IMR-90 (cell line): ENCODE data around the gene NT5DC2. TPM values are rescaled to one million over a fixed set of nuclear protein-coding genes. Genes with fewer than 3 reads are reported as not detected.

ENCODE experiments used
- ATAC-seq: fragments of 200-7000 bp; cut with Tn5 transposase; 2 replicates; pipeline ENCODE4 v1.9.1; 2020; ENCODE audit warnings: low read depth, mild to moderate bottlenecking, moderate library complexity
- BruUV-seq: library from RNA; stranded (reverse); fragments of 400-500 nt; replicated peaks from 2 replicates; lab custom pipeline; 2021; lab: Mats Ljungman, UMichigan
- CTCF ChIA-PET: fragments of 300-600 bp; formaldehyde crosslinking; extraction: SDS; loops from one replicate; lab custom pipeline; 2021; ENCODE audit warnings: antibody characterized with exemption; lab: Yijun Ruan, JAX
- POLR2A ChIA-PET: fragments of 300-600 bp; sonication (Branson Sonifier 250); formaldehyde crosslinking; loops from one replicate; lab custom pipeline; 2022; ENCODE audit warnings: antibody characterized with exemption; ENCODE audit not compliant: unreplicated experiment; lab: Charles Lee
- DNase-seq: peaks from one replicate; pipeline ENCODE4 v3.0.0; 2013
- H2AFZ ChIP-seq: replicated peaks from 2 replicates; pipeline ENCODE3; 2013; ENCODE audit warnings: low read length, mild to moderate bottlenecking; ENCODE audit not compliant: poor library complexity
- H2AK5ac ChIP-seq: 2 replicates; pipeline ENCODE4 v1.6.1; 2013; ENCODE audit warnings: low read depth, low read length, inconsistent platforms
- H2AK9ac ChIP-seq: replicated peaks from 2 replicates; pipeline ENCODE3; 2013; ENCODE audit warnings: mild to moderate bottlenecking, low read depth, low read length, moderate library complexity; ENCODE audit not compliant: poor library complexity
- H2BK120ac ChIP-seq: 2 replicates; pipeline ENCODE4 v1.6.1; 2013; ENCODE audit warnings: low read depth, low read length, inconsistent platforms
- H2BK15ac ChIP-seq: 3 replicates; pipeline ENCODE4 v1.6.1; 2013; ENCODE audit warnings: low read depth, low read length, inconsistent platforms
- H2BK20ac ChIP-seq: 2 replicates; pipeline ENCODE4 v1.6.1; 2013; ENCODE audit warnings: low read depth, mild to moderate bottlenecking, inconsistent platforms, low read length, moderate library complexity
- H2BK5ac ChIP-seq: 2 replicates; pipeline ENCODE4 v1.6.1; 2013; ENCODE audit warnings: mild to moderate bottlenecking, low read depth, low read length, inconsistent platforms; ENCODE audit not compliant: poor library complexity, severe bottlenecking
- H3K14ac ChIP-seq: replicated peaks from 2 replicates; pipeline ENCODE4 v1.6.1; 2013; ENCODE audit warnings: low read depth, low read length, inconsistent platforms
- H3K18ac ChIP-seq: 2 replicates; pipeline ENCODE4 v1.6.1; 2013; ENCODE audit warnings: low read depth, low read length, control low read depth
- H3K23ac ChIP-seq: 2 replicates; pipeline ENCODE4 v1.6.1; 2013; ENCODE audit warnings: low read depth, low read length, inconsistent platforms
- H3K27ac ChIP-seq: 2 replicates; pipeline ENCODE4 v1.5.1; 2013; ENCODE audit warnings: mild to moderate bottlenecking, control low read depth, low read length; ENCODE audit not compliant: insufficient read depth
- H3K27me3 ChIP-seq: 2 replicates; pipeline ENCODE4 v1.6.1; 2013; ENCODE audit warnings: low read length; ENCODE audit not compliant: control insufficient read depth, insufficient read depth
- H3K36me3 ChIP-seq: 2 replicates; pipeline ENCODE4 v1.6.1; 2013; ENCODE audit warnings: low read length, mixed read lengths; ENCODE audit not compliant: control insufficient read depth, insufficient read depth
- H3K4ac ChIP-seq: 2 replicates; pipeline ENCODE4 v1.6.1; 2013; ENCODE audit warnings: low read depth, low read length, inconsistent platforms
- H3K4me1 ChIP-seq: 2 replicates; pipeline ENCODE4 v1.6.1; 2013; ENCODE audit warnings: low read length, mixed read lengths; ENCODE audit not compliant: control insufficient read depth, insufficient read depth
- H3K4me2 ChIP-seq: 2 replicates; pipeline ENCODE4 v1.6.1; 2013; ENCODE audit warnings: low read depth, mild to moderate bottlenecking, control low read depth, low read length, moderate library complexity
- H3K4me3 ChIP-seq: 2 replicates; pipeline ENCODE4 v1.5.1; 2013; ENCODE audit warnings: low read depth, mild to moderate bottlenecking, control low read depth, low read length, moderate library complexity; ENCODE audit not compliant: insufficient read depth
- H3K56ac ChIP-seq: 2 replicates; pipeline ENCODE4 v1.6.1; 2013; ENCODE audit warnings: low read length, inconsistent platforms; ENCODE audit not compliant: insufficient read depth; ENCODE audit errors: extremely low read depth
- H3K79me1 ChIP-seq, 2 experiments: 2 replicates each; pipeline ENCODE4 v1.6.1; 2013; ENCODE audit warnings: low read length in 2 of 2, inconsistent platforms in 1 of 2, low read depth in 1 of 2
- H3K9ac ChIP-seq: 2 replicates; pipeline ENCODE4 v1.6.1; 2013; ENCODE audit warnings: low read depth, low read length, control low read depth
- H3K9me1 ChIP-seq: 2 replicates; pipeline ENCODE4 v1.6.1; 2013; ENCODE audit warnings: low read length, inconsistent platforms; ENCODE audit not compliant: insufficient read depth
- H3K9me3 ChIP-seq: 2 replicates; pipeline ENCODE4 v1.6.1; 2013; ENCODE audit warnings: low read length; ENCODE audit not compliant: control insufficient read depth, insufficient read depth
- H4K20me1 ChIP-seq: 2 replicates; pipeline ENCODE4 v1.6.1; 2013; ENCODE audit warnings: low read length, inconsistent platforms; ENCODE audit not compliant: insufficient read depth
- H4K5ac ChIP-seq: 2 replicates; pipeline ENCODE4 v1.6.1; 2013; ENCODE audit warnings: mild to moderate bottlenecking, low read depth, low read length, control low read depth
- H4K8ac ChIP-seq, 2 experiments: 2 replicates each; pipeline ENCODE4 v1.6.1; 2013; ENCODE audit warnings: low read depth in 2 of 2, low read length in 2 of 2, control low read depth in 1 of 2, inconsistent platforms in 1 of 2
- H4K91ac ChIP-seq: 2 replicates; pipeline ENCODE4 v1.6.1; 2013; ENCODE audit warnings: low read depth, low read length, inconsistent platforms; ENCODE audit not compliant: insufficient read depth
- BHLHE40 ChIP-seq: fragments of 150-350 bp; IDR thresholded peaks from 2 replicates; pipeline ENCODE4 v1.6.1; 2016; ENCODE audit warnings: mild to moderate bottlenecking, low read depth, low read length
- FOS ChIP-seq: fragments of 150-350 bp; IDR thresholded peaks from 2 replicates; pipeline ENCODE4 v1.6.1; 2016; ENCODE audit warnings: low read depth, low read length
- MXI1 ChIP-seq: IDR thresholded peaks from 2 replicates; pipeline ENCODE4 v1.6.1; 2012; ENCODE audit warnings: low read depth, mild to moderate bottlenecking, low read length, moderate library complexity, borderline replicate concordance
- RCOR1 ChIP-seq: IDR thresholded peaks from 2 replicates; pipeline ENCODE4 v1.6.1; 2012; ENCODE audit warnings: mild to moderate bottlenecking, low read length, improper control_type of control experiment; ENCODE audit not compliant: insufficient replicate concordance
- RFX5 ChIP-seq: IDR thresholded peaks from 2 replicates; pipeline ENCODE4 v1.8.0; 2012; ENCODE audit warnings: low read depth, mild to moderate bottlenecking, low read length, moderate library complexity
- USF2 ChIP-seq: fragments of 150-350 bp; IDR thresholded peaks from 2 replicates; pipeline ENCODE4 v1.6.1; 2017; ENCODE audit warnings: mild to moderate bottlenecking, antibody characterized with exemption, low read length, low read depth
- WGBS, 2 experiments: methylation state at CpG; one replicate each; pipeline versions ENCODE4 v1.1.5 to v1.1.7; 2013; ENCODE audit warnings: missing lambda C conversion rate in 2 of 2; ENCODE audit not compliant: insufficient read length in 1 of 2; ENCODE audit errors: extremely low coverage in 2 of 2; 5-methylcytosine and 5-hydroxymethylcytosine counted together
- dilution Hi-C: fragments of 300-500 bp; cut with HindIII; formaldehyde crosslinking; loops from one replicate; pipeline ENCODE4 v1.14.3; 2018; ENCODE audit warnings: low sequenced_read_pairs; ENCODE audit not compliant: unreplicated experiment
- in situ Hi-C: fragments of 300-500 bp; cut with MboI; formaldehyde crosslinking; loops from 3 replicates; pipeline ENCODE4 v1.14.3; 2019; ENCODE audit warnings: low sequenced_read_pairs, inconsistent platforms, mixed read lengths
- intact Hi-C: fragments of 100-400 bp; cut with micrococcal nuclease; formaldehyde crosslinking; loops from 2 replicates; pipeline ENCODE4 v1.10.0; 2022
- polyA plus RNA-seq, 3 experiments: library from polyadenylated mRNA; depleted of rRNA; stranded (reverse); fragments of >200 nt; gene quantifications; 2 replicates each; pipeline ENCODE4 v1.2.3, GENCODE V29; 2012; ENCODE audit warnings: low replicate concordance in 1 of 3
- total RNA-seq: library from RNA; depleted of rRNA; stranded (reverse); fragments of >200 nt; gene quantifications from 2 replicates; pipeline ENCODE4 v1.2.3, GENCODE V29; 2012

Gene NT5DC2
- total and polyA plus RNA-seq, 2 of the 4 experiments (the other 2 are of a cell fraction): 161 to 200 TPM

GRCh38 chr3:52502808-52503350 lies 30.8 kb downstream of the NT5DC2 start:
- Histone ChIP-seq H4K8ac (no peak overlapping the region), H2BK20ac (no peak overlapping the region), H3K4ac (no peak overlapping the region), H3K4me2 (no peak overlapping the region), H4K5ac (no peak overlapping the region), H2AFZ (peak overlapping the region; percentile 32), H3K23ac (no peak overlapping the region), H3K4me1 (peaks cover 6% of the 10 kb centered on the region; the same call in 1 of the 2 replicates), H4K91ac (no peak overlapping the region), H3K9me1 (peaks cover 7% of the 10 kb centered on the region; the same call in 1 of the 2 replicates), H3K14ac (no peak overlapping the region), H3K56ac (no peak overlapping the region), H3K27ac (no peak overlapping the region), H3K9me3 (no peaks in the 10 kb centered on the region), H2BK120ac (no peak overlapping the region), H4K20me1 (no peaks in the 10 kb centered on the region; the same call in 1 of the 2 replicates), H3K18ac (no peak overlapping the region), H3K9ac (no peak overlapping the region), H3K79me1 (no peaks in the 10 kb centered on the region), H2AK9ac (no peak overlapping the region), H2BK5ac (no peak overlapping the region), H3K4me3 (no peak overlapping the region), H2BK15ac (no peak overlapping the region), H2AK5ac (no peak overlapping the region), H3K36me3 (no peaks in the 10 kb centered on the region), H3K27me3 (no peaks in the 10 kb centered on the region; the same call in 1 of the 2 replicates)
- ChIA-PET CTCF (no interaction called here), POLR2A (no interaction called here)
- intact Hi-C loops (no loop called here), in situ Hi-C loops (no loop called here), dilution Hi-C loops (no loop called here)
- 82% methylated on average over 6 of the region's 11 CpGs; no CpG with 5 or more reads in 1 of the 2 experiments for WGBS, 2 experiments
- no peak for DNase-seq
- BruUV-seq: no TSS peak
- ATAC-seq: no peak
- TF ChIP-seq MXI1 (no peak), RCOR1 (no peak), RFX5 (no peak), FOS (no peak), BHLHE40 (no peak), USF2 (no peak)
